Measurements from ENCODE around the gene FMO1.

Gene FMO1

DNA sequence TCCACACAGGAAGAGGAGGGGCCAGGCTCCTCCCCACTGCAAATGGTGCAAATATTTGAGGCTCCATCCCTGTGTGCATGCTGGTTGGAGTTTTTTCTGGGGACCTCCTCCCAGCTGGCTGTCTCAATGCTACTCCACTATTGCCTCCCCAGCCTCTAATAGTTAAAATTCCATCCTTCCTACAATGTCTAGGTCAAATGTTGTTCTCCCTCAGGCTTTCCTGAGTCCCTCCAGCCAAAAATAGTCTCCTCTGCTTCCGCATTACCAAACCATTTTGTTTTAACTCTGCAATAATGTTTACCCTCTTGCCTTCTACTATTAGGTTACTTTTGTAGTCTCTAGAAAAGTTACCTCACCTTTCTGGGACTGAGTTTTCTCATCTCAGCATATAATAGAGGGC lies 29.6 kb upstream of the FMO1 start:
- TF ChIP-seq EZH2 (IDR thresholded peaks at IDR 0.05; ENCODE audit: borderline replicate concordance, low read length): no peak
- TF ChIP-seq, protein P1, sequence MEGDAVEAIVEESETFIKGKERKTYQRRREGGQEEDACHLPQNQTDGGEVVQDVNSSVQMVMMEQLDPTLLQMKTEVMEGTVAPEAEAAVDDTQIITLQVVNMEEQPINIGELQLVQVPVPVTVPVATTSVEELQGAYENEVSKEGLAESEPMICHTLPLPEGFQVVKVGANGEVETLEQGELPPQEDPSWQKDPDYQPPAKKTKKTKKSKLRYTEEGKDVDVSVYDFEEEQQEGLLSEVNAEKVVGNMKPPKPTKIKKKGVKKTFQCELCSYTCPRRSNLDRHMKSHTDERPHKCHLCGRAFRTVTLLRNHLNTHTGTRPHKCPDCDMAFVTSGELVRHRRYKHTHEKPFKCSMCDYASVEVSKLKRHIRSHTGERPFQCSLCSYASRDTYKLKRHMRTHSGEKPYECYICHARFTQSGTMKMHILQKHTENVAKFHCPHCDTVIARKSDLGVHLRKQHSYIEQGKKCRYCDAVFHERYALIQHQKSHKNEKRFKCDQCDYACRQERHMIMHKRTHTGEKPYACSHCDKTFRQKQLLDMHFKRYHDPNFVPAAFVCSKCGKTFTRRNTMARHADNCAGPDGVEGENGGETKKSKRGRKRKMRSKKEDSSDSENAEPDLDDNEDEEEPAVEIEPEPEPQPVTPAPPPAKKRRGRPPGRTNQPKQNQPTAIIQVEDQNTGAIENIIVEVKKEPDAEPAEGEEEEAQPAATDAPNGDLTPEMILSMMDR (IDR thresholded peaks at IDR 0.05; ENCODE audit: low read length): no peak
- H3K27ac ChIP-seq (ENCODE audit: low read depth, low read length, poor library complexity, severe bottlenecking): no peak overlapping the region
- no peaks in the 10 kb centered on the region for H3K9me2 ChIP-seq (ENCODE audit: low read depth, low read length)

DNA sequence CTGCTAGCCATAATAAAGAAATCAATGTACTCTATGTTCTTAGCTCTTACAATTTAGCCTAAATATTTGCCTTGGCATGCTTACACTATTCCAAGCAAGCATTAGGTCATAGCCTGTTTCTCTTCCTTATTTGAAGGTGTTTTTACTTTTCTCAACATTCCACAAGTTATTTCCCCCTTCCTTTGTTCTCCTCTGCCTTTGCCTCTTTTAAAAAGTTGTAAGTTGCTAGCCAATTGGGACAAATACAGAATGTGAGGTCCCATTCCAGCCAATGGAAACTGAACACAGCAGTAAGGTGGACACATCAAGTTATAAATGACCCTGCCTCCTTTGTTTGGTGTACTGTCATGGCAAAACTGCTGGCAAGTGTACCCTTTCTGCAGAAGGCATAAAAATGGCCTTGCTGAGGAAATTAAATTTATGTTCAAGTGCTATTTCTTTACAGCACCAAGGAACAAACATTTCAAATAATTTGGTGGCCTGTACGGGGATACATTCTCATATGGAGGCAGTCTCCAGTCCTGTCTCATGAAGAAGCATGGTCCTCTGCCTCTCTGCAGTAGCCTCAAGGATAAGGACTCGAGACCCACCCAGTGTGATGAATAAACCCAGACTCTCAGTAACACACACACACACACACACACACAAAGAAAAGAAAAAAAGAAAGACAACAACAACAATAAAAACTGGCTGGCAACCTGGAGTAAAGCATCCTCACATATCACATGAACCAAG lies 28.8 kb upstream of the FMO1 start:
- Histone ChIP-seq H3K4me2 (ENCODE audit: low read length) (no peak overlapping the region), H2AFZ (ENCODE audit: low read length) (no peak overlapping the region), H3K27ac (ENCODE audit: low read depth, low read length, poor library complexity, severe bottlenecking) (no peak overlapping the region), H3F3A (ENCODE audit: insufficient read depth, low read length) (no peaks in the 10 kb centered on the region), H3K4me3 (ENCODE audit: low read depth, low read length, poor library complexity, severe bottlenecking) (no peak overlapping the region), H3K27me3 (ENCODE audit: insufficient read depth, low read length) (no peaks in the 10 kb centered on the region), H4K20me1 (ENCODE audit: insufficient read depth, low read length) (no peaks in the 10 kb centered on the region), H3K9me3 (ENCODE audit: low read length) (no peaks in the 10 kb centered on the region), H3K36me3 (ENCODE audit: insufficient read depth, low read length) (no peaks in the 10 kb centered on the region), H3K9me2 (ENCODE audit: low read depth, low read length) (no peaks in the 10 kb centered on the region), H3K79me2 (ENCODE audit: insufficient read depth, low read length) (no peaks in the 10 kb centered on the region), H3K4me1 (ENCODE audit: insufficient read depth, low read length, severe bottlenecking) (no peaks in the 10 kb centered on the region), H3K9ac (ENCODE audit: low read length) (no peak overlapping the region)
- TF ChIP-seq, protein P1 (IDR thresholded peaks at IDR 0.05; ENCODE audit: low read length): no peak
- no peak for TF ChIP-seq EZH2 (IDR thresholded peaks at IDR 0.05; ENCODE audit: borderline replicate concordance, low read length)

More for the DNA sequence above, 29.6 kb upstream of the FMO1 start:
- Histone ChIP-seq H3K9ac (ENCODE audit: low read length) (no peak overlapping the region), H3K4me2 (ENCODE audit: low read length) (no peak overlapping the region), H3K4me1 (ENCODE audit: insufficient read depth, low read length, severe bottlenecking) (no peaks in the 10 kb centered on the region), H3K36me3 (ENCODE audit: insufficient read depth, low read length) (no peaks in the 10 kb centered on the region), H4K20me1 (ENCODE audit: insufficient read depth, low read length) (no peaks in the 10 kb centered on the region), H3F3A (ENCODE audit: insufficient read depth, low read length) (no peaks in the 10 kb centered on the region), H3K9me3 (ENCODE audit: low read length) (no peaks in the 10 kb centered on the region), H3K27me3 (ENCODE audit: insufficient read depth, low read length) (no peaks in the 10 kb centered on the region), H3K4me3 (ENCODE audit: low read depth, low read length, poor library complexity, severe bottlenecking) (no peak overlapping the region), H2AFZ (ENCODE audit: low read length) (no peak overlapping the region), H3K79me2 (ENCODE audit: insufficient read depth, low read length) (no peaks in the 10 kb centered on the region)

- Histone ChIP-seq H3K9me3 (ENCODE audit: low read length) (no peaks in the 10 kb centered on the region), H2AFZ (ENCODE audit: low read length) (no peak overlapping the region), H3K27ac (ENCODE audit: low read depth, low read length, poor library complexity, severe bottlenecking) (no peak overlapping the region), H3K4me2 (ENCODE audit: low read length) (no peak overlapping the region), H3K9ac (ENCODE audit: low read length) (no peak overlapping the region), H3K4me1 (ENCODE audit: insufficient read depth, low read length, severe bottlenecking) (no peaks in the 10 kb centered on the region), H4K20me1 (ENCODE audit: insufficient read depth, low read length) (no peaks in the 10 kb centered on the region), H3K4me3 (ENCODE audit: low read depth, low read length, poor library complexity, severe bottlenecking) (no peak overlapping the region), H3F3A (ENCODE audit: insufficient read depth, low read length) (no peaks in the 10 kb centered on the region), H3K79me2 (ENCODE audit: insufficient read depth, low read length) (no peaks in the 10 kb centered on the region), H3K9me2 (ENCODE audit: low read depth, low read length) (no peaks in the 10 kb centered on the region), H3K36me3 (ENCODE audit: insufficient read depth, low read length) (no peaks in the 10 kb centered on the region), H3K27me3 (ENCODE audit: insufficient read depth, low read length) (no peaks in the 10 kb centered on the region)
- TF ChIP-seq EZH2 (IDR thresholded peaks at IDR 0.05; ENCODE audit: borderline replicate concordance, low read length): no peak
- TF ChIP-seq, protein P1 (IDR thresholded peaks at IDR 0.05; ENCODE audit: low read length): no peak
Observed at GRCh38 chr1:171220081-171220420, 28.2 kb upstream of the FMO1 start.
